ENCODE measurements around the gene PEX3.

The PEX3 gene

GRCh38 chr6:143501851-143502250 lies 51.2 kb downstream of the PEX3 start:
- TF ChIP-seq CTCF (IDR thresholded peaks at IDR 0.05; ENCODE audit: borderline replicate concordance, control extremely low read depth, extremely low read depth, insufficient read depth, missing control alignments): no peak
- in situ Hi-C loops (cut with MboI; ENCODE audit: low sequenced_read_pairs, unreplicated experiment): no loop called here
- no peak for DNase-seq (ENCODE audit: low spot score)

GRCh38 chr6:143504369-143504768 lies 53.8 kb downstream of the PEX3 start:
- in situ Hi-C loops (cut with MboI; ENCODE audit: low sequenced_read_pairs, unreplicated experiment): no loop called here
- DNase-seq (ENCODE audit: low spot score): no peak
- no peak for TF ChIP-seq CTCF (IDR thresholded peaks at IDR 0.05; ENCODE audit: borderline replicate concordance, control extremely low read depth, extremely low read depth, insufficient read depth, missing control alignments)

- no peak for DNase-seq (ENCODE audit: low spot score)
- in situ Hi-C loops (cut with MboI; ENCODE audit: low sequenced_read_pairs, unreplicated experiment): no loop called here
- no peak for TF ChIP-seq CTCF (IDR thresholded peaks at IDR 0.05; ENCODE audit: borderline replicate concordance, control extremely low read depth, extremely low read depth, insufficient read depth, missing control alignments)
Observed at GRCh38 chr6:143505111-143505510, 54.5 kb downstream of the PEX3 start.

GRCh38 chr6:143505537-143505936 lies 54.9 kb downstream of the PEX3 start:
- no peak for TF ChIP-seq CTCF (IDR thresholded peaks at IDR 0.05; ENCODE audit: borderline replicate concordance, control extremely low read depth, extremely low read depth, insufficient read depth, missing control alignments)
- DNase-seq (ENCODE audit: low spot score): no peak
- in situ Hi-C loops (cut with MboI; ENCODE audit: low sequenced_read_pairs, unreplicated experiment): no loop called here

- no peak for DNase-seq (ENCODE audit: low spot score)
- TF ChIP-seq CTCF (IDR thresholded peaks at IDR 0.05; ENCODE audit: borderline replicate concordance, control extremely low read depth, extremely low read depth, insufficient read depth, missing control alignments): no peak
- in situ Hi-C loops (cut with MboI; ENCODE audit: low sequenced_read_pairs, unreplicated experiment): no loop called here
Observed at GRCh38 chr6:143506199-143506598, 55.6 kb downstream of the PEX3 start.

- in situ Hi-C loops (cut with MboI; ENCODE audit: low sequenced_read_pairs, unreplicated experiment): no loop called here
- no peak for TF ChIP-seq CTCF (IDR thresholded peaks at IDR 0.05; ENCODE audit: borderline replicate concordance, control extremely low read depth, extremely low read depth, insufficient read depth, missing control alignments)
Observed at GRCh38 chr6:143506620-143507019, 56.0 kb downstream of the PEX3 start.

More at GRCh38 chr6:143506620-143507019, 56.0 kb downstream of the PEX3 start:
- no peak for DNase-seq (ENCODE audit: low spot score)
